ENCODE data around the gene MOGAT2.

The MOGAT2 gene

DNA sequence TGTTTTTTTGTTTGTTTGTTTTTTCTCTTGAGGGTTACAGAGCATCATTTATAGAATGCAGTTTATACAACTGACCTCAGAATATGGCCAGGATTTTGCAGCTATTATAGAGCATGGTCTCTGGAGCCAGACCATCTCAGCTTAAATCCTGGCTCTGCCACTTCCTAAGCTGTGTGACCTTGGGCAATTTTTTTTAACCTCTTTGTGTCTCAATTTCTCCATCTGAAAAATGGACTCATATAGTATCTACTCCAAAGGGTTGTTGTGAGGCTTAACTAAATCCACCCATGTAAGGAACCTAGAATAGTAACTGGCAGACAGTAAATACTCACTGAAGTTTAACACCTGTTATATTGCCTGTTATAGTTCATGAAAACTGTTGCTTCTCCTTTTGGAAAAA lies 42.6 kb downstream of the MOGAT2 start:
- no peak for DNase-seq

DNA sequence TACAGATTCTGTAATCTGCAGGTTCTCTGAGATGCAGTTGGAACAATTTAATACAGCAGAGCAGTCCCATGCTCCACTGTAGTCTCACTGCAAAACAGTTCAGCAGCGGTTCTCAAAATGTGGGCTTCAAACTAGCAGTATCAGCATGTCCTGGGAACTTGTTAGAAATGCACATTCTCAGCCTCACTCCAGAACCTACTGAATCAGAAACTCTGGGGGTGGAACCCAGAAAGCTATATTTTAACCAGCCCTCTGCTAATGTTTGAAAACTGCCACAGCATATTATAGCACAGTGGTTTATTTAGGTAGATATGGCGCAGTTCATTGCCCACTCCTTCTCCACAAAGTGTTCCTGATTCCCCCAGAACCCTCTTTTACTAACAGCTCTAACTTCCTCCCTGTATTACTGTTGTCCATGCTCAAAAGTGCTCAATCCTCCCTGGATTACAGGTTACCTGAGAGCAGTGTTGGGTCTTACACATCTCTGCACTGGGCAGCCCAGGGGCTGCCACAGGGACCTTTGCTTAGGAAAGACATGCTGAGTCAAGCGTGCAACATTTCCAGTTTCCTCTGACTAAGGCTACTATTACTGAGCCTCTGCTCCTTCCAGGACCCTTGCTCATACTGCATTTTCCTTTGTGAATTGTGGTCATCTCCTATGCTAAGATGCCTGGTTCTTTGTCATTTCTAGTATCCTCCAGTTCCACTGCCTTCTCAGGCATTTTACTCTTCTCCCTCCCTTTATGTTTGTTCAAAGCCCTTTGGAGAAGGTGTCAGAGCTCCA lies 43.3 kb downstream of the MOGAT2 start:
- DNase-seq, result no peak

DNA sequence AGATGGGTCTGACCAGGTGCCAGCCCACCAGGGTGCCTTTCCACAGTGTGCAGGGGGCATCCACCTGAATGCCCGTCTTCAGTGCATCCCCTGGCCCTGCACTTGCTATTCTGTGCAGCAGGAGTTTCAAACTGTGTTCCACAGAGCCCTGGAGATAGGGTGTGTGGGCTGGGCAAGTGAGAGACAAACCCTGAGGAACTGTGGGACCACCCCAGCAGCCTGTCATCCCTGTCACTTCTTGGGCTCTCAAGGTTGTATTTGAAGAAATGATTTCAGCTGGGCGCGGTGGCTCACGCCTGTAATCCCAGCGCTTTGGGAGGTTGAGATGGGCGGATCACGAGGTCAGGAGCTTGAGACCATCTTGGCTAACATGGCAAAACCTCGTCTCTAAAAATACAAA lies 44.5 kb downstream of the MOGAT2 start:
- DNase-seq, result no peak

- DNase-seq, result no peak
Measured at GRCh38 chr11:75762885-75763284, 45.2 kb downstream of the MOGAT2 start.

DNA sequence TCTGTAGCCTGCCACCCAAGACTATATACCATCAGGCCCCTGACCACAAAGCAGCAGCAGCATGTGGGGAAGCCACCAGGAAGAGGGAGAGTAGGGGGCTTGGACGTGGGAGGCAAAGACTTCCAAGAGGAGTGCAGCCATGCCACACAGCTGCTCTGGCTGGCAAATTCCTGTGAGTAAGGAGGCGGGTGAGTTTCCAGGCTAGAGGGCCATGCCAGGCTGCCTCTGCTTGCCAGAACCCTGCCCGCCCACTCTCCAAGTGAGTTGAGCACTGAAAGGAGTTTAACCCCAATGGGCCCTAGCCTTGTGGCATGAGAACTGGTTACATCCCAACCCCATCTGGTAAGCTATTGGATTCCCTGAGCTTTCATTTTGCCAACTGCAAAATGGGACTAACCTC lies 46.2 kb downstream of the MOGAT2 start:
- DNase-seq, result no peak

- DNase-seq, result no peak
Measured at GRCh38 chr11:75765116-75765515, 47.5 kb downstream of the MOGAT2 start.

- DNase-seq, result no peak
Measured at GRCh38 chr11:75766443-75767227, 49.0 kb downstream of the MOGAT2 start.

- DNase-seq, result no peak
Measured at GRCh38 chr11:75767228-75767572, 49.6 kb downstream of the MOGAT2 start.

DNA sequence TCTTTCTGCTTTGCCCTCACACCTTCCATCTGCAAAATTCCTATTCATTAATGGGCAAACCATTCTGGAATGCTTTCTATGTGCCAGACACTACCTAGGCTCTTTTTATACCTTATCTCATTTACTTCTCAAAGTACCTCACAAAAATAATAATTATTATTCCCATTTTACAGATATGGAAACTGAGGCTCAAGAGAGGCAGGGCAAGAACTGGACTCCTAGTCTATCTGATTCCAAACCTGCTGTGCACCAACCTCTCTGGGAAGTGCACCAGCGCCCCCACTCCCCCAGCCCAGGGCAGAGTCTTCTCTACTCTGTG lies 50.1 kb downstream of the MOGAT2 start:
- no peak for DNase-seq

GRCh38 chr11:75768112-75768908 lies 50.7 kb downstream of the MOGAT2 start, which contains the start of gene DGAT2:
Gene DGAT2, plus strand, starts transcription at chr11:75768778. Its CDS starts 214 bp downstream, at chr11:75768992.
- peak; percentile 72 for DNase-seq

GRCh38 chr11:75768909-75769771 lies 51.5 kb downstream of the MOGAT2 start:
- no peak for DNase-seq

DNA sequence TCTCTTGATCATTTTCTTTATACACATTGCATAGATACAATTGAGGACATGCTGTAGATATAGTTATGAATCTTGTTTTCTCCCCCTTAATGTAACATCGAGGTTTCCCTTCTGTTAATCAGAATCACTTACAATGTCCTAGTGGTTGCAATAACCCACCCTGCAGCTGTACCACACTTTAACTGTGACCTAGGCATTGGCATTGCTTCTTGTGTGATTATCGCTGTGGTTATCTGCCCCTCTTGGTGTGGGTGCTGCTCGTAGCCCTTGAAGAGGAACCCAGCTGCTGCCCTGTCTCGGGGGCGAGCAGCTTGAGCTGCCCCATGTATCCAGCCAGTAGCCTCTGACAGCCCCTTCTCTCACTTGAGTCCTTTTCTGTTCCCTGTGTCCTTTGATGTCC lies 52.5 kb downstream of the MOGAT2 start:
- no peak for DNase-seq

DNA sequence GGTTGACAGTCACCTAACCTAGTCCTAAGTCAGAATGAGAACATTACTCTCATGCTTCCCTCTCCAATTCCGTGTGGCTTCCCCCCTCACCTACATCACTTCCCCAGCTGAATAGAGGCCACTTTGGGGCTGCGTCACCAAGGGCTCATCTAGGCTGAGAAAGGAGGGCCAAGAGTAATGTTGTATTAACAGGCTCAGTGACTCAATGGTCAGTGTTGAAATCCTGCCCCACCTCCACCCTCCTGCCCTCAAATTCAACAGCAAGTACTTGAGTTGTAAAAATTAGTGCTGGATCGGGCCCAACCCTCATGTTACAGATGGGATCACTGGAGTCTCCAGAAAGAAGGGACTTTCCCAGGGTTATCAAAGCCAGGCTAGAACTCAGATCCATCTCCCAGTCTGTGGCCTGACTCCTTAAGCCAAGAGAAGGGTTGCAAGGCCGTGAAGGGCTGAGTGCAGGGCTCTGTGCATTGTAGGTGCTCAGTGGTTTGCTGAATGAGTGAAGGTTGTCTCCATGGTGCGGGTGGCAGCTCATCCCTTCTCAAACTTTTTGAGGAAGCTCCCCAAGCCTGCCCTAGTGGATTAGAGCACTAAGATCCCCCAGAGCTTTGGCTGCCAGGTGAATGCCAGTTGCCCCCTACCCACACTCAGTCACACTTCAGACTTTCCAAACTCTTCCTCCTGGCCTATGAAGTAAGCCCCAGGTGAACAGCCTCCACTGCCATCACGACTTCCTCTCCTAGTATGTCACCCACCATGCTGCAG lies 54.2 kb downstream of the MOGAT2 start:
- DNase-seq, result peak; percentile 9

DNA sequence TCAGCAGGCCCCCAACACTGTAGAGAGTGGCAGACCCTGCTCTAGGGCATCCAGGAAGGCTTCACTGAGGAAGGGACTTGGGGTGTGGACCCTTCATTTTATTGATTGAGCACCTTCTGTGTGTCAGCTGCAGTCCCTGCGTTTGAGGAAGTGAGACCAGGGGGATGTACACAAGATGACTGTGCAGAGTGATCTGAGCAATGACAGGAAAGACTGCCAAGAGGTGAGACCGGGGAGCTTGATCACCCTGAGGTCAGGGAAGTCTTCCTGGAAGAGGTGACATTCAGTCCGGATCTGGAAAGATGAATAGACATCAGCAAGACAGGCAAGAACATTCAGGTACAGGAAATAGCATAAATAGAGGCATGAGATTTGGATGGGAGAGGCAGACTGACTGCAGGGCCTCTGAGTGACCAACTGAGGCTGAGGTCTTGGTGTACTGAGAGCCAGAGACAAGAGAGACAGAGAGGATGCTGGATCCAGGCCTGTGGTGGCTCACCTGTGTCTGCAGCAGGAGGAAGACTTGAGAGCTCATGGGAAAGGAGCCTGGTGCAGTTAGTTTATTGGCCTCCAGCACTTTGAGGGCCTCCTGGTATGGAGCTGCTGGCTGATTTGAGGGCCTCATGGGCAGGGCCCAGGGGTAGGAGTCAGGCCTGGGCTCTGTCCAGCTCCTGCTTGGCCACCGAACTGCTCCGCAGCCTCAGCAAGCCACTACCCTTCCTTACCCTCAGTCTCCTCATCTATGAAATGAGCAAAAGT lies 56.1 kb downstream of the MOGAT2 start:
- DNase-seq, result peak; percentile 10

DNA sequence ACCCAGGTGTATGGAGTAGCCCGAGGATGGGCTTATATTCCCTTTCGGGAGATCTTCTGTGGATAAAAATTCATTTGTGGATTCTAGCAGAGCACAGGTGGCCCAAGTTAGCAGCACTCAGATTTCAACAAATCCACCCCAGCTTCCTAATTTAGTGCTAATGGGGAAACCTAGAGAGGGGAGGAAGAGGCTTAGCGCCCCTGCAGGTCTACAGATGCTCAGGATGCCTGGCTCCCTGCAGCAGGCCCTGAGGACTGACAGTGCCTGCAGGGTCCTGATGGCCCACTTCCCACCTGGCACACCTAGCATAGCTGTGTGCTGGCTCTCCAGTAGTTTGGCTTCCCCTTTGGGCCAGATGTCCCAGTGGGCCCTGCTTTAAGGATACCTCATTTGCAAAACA lies 57.4 kb downstream of the MOGAT2 start:
- no peak for DNase-seq

- no peak for DNase-seq
Measured at GRCh38 chr11:75776546-75776945, 58.9 kb downstream of the MOGAT2 start.

DNA sequence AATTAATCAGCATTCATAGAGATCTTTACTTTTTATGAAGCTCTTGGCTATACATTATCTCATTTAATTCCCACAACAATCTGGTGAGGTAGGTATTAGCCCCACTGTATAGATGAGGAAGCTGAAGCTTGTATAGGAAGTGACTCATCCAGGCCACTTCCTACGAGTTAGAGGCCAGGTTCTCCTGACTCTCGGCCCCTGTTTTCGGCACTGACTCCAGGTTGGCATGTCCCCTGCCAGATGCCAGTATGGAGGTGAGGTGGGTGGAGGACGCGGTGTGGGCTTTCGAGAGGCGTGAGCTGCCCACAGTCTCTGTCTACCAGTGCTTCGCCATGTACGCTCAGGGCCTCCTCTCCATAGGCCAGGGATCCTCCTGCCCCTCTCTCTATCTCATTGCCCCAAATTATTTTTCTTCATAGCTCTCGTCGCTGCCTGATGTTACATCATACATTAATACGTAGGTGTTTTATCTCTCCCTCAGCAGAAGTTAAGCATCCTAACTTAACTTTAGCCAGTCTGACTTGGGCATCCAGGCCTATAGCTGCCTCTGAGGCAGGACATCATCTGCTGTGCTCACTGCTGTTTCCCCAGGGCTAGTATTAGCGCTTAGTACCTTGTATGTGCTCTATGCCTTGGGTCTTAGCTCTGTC lies 59.9 kb downstream of the MOGAT2 start:
- peak; percentile 21 for DNase-seq

DNA sequence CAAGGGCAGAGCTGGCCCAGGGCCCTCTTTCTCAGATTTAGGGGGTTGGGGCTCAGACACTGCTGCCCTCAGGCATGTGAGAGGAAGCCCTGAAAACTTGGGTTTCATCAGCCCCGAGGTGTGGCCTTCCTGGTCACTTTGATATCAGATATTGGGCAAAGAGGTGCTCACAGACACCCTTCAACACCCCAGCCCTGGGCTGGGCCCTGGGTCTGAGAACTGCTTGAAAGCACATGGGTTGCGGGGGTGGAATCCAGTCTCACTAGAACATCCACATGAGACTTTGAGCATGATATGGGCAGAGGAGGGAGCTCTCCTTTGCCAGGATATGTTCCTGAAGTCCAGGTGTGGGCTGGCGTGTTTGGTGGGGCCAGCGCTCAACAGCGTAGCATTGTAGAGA lies 61.3 kb downstream of the MOGAT2 start:
- no peak for DNase-seq

DNA sequence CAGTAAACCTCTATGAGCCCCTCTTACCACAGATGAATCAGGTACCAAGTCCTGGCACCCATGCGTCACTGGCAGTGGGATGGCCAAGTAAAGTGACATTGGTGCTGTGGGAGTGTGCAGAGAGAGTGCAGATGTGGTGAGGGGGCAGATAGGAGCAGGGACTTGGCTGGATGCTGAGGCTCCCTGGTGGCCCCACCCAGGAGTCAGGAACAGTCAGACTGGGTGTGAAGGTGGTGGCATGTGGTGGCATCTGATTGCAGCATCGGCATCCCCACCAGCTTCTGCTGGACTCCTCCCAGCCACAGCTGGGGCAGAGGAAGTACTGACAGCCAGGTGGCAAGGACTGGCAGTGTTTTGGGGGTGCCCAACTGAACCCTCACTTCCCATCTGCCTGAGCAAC lies 62.3 kb downstream of the MOGAT2 start:
- DNase-seq, result no peak

- no peak for DNase-seq
Measured at GRCh38 chr11:75780888-75781287, 63.2 kb downstream of the MOGAT2 start.

DNA sequence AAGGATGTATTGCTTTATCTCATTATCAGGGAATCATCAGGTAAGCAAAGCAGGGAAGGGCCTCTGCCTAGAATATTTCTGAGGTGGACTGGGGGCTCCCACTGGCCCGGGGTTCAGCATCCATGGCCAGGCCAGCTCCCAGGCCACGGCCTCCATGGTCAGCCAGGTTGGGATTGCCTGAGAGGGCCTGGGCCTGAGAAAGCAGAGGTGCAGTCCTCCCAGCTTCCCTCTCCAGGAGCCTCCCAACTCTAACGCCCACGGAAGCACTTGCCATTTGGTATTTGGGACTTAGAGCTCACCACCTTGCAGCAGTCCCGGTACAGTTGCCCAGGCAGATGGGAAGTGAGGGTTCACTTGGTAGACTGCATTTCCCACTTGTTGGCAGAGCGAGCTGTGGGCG lies 63.7 kb downstream of the MOGAT2 start:
- no peak for DNase-seq
